Measurements from ENCODE around the gene FXYD7.
A peak's percentile ranks its signal among the peaks of the same experiment; 100 is the strongest.
"Not testable (repeated sequence)": the region's sequence is repeated elsewhere in the genome, so short reads cannot be mapped to it uniquely, and the experiment has no call there.

The FXYD7 gene

DNA sequence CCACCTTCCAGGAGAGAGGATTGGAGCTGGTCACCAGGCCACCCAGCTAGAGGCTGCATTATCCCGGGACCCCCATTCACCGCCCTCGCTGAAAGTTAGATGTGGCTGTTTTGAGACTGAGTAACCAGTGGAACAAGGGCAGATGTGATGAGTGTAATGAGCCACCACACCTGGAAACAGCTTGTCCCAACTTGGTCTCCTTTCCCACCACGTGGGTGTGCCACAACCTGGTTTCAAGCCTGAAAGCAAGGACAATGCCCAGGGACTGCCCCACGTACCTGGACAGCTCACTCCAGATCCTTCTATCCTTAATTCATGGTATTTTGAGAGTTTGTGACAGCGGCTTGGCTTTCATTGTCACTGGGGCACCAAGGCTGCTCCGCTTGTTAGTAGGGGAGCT is 15.2 kb upstream of the FXYD7 start:
- DNase-seq (ENCODE audit: low spot score): no peak

DNA sequence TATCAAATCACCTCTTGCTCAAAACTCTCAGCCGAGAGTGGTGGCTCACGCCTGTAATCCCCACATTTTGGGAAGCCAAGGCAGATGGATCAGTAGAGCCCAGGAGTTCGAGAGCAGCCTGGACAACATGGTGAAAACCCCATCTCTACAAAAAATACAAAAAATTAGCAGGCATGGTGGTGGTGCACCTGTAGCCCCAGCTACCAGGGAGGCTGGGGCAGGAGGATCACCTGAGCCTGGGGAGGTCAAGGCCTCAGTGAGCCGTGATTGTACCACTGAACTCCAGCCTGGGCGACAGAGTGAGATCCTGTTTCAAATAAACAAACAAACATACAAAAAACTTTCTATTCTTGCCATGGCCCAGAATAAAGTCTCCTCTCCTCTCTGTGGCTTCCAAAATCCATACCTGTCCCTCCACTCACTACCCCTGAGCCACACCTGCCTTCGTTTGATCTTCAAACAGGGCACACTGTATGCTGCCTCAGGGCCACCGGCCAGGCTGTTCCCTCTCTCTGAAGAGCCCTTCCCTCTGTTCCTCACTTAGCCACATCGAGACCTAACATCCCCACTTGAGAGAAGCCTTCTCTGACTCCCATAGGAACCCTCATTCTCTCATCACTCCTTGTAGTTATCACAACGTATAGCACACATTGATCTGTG is 14.5 kb upstream of the FXYD7 start:
- DNase-seq (ENCODE audit: low spot score): no peak

- DNase-seq (ENCODE audit: low spot score): not testable (repeated sequence)
Measured at GRCh38 chr19:35129724-35130274, 13.3 kb upstream of the FXYD7 start.

DNA sequence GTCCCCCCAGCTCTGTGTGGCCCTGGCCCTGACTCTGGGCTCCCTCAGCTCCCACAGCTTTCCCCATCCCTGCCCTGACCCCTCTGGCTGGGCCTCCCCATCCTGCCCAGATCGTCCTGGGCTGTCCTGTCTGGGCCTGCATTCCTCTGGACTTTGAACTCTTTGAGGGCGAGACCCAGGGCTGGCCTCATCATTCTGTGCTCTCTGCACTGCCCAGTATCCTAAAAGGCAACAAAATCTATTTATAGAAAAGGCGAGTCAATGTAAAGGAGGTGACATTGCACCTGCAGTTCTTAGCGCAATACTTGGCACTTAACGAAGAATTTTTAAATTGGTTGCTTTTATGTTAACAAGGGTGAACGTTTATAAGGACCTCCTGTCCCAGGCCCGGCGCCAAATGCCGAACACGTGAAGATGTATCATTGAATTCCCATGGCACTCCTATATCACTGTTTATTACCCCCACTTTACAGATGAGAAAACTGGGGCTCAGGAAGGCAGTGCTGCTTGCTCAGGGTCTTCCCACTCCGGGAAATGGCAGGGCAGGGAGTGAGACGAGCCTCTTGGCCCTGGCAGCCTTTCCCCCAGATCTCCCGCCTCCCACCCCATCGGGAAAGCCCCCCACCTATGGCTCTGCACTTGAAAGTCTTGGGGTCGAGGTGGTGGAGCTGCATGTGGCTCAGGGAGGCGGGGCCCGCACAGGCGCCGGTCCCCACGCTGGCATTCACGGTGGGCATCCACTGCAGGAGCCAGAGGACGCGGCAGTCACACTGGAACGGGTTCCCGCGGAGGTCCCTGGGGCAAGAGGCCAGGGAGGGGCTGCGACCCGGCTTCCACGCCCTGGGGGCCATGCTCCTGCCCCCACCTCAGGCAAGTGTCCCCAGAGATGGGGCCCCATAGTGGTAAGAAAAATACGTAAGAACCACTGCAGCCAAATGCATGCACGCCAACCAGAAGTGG is 12.0 kb upstream of the FXYD7 start:
- no peak for DNase-seq (ENCODE audit: low spot score)

GRCh38 chr19:35132254-35132653 is 10.8 kb upstream of the FXYD7 start:
- DNase-seq (ENCODE audit: low spot score): no peak

GRCh38 chr19:35133826-35134225 is 9.2 kb upstream of the FXYD7 start:
- DNase-seq (ENCODE audit: low spot score): no peak

- DNase-seq (ENCODE audit: low spot score): no peak
Measured at GRCh38 chr19:35134601-35135242, 8.3 kb upstream of the FXYD7 start, which contains the start of gene LGI4. Gene LGI4 (minus strand): TSS chr19:35135059. CDS start chr19:35134680, 379 bp downstream.

GRCh38 chr19:35135389-35135909 is 7.6 kb upstream of the FXYD7 start:
- DNase-seq (ENCODE audit: low spot score): peak; percentile 91

- no peak for DNase-seq (ENCODE audit: low spot score)
Measured at GRCh38 chr19:35136231-35136630, 6.8 kb upstream of the FXYD7 start.

DNA sequence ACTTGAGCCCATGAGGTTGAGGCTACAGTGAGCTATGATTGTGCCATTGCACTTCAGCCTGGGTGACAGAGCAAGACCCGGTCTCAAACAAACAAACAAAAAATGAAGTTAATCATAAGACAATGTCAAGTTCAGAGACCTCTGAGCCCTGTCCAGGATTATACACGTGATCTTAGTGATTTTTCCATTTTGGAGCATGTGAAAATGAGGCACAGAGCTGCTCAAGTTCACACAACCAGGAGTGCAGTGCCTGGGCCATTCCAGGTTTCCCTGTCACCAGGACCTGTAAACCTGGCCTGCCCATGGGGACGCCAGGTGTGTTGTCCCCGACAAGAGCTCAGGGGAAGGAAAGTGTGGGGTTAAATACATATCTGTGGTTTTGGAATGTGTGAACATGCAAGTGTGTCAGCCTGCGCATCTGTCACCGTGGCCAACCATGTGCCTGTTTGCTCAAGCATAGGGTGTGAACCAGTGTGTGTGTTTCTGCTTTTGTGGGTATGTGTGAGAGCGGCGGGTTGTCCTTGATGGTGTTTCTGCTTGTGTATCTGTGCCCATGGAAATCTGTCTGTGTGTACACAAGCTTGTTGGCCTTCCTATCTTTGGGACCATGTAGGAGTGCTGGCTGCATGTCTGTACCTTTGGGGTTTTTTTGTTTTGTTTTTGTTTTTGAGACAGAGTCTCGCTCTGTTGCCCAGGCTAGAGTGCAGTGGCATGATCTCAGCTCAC is 5.9 kb upstream of the FXYD7 start:
- no peak for DNase-seq (ENCODE audit: low spot score)

- DNase-seq (ENCODE audit: low spot score): no peak
Measured at GRCh38 chr19:35138305-35138892, 4.7 kb upstream of the FXYD7 start, which contains the start of gene FXYD1. Gene FXYD1 (plus strand): TSS chr19:35138824. CDS start chr19:35140080, 1,256 bp downstream.

DNA sequence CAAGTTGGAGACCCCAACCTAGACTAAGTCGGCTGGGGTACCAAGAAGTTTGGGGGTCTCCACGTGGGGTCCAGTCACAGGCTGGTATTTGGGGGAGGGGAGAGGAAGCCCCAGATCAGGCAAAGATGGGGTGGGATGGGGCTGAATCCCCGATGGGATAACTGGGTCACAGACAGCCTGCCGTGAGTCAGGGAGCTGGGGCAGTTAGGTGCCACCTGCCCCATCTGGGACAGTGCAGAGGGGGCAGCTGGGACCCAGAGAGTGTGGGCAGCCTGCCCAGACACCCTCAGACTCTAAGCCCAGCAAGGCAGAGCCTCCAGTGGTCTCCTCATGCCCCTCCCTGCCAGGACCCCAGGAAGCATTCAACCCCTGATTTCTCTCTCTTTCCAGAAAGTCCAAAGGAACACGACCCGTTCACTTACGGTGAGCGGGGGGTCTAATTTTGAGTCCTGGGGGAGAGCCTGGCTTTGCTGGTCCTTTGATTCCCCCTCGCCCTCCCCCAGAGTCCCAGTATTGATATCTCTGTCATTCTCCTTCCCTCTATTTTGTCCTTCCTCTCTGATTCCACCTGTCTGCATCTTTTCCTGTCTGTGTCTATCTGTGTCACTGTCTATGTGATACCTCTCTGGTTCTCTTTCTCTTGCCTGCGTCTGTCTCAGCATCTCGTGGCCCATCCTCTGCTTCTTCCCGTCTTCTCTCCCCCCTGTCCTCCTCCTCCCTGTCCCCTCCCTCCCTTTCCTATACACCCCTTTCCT is 2.7 kb upstream of the FXYD7 start:
- DNase-seq (ENCODE audit: low spot score): no peak

DNA sequence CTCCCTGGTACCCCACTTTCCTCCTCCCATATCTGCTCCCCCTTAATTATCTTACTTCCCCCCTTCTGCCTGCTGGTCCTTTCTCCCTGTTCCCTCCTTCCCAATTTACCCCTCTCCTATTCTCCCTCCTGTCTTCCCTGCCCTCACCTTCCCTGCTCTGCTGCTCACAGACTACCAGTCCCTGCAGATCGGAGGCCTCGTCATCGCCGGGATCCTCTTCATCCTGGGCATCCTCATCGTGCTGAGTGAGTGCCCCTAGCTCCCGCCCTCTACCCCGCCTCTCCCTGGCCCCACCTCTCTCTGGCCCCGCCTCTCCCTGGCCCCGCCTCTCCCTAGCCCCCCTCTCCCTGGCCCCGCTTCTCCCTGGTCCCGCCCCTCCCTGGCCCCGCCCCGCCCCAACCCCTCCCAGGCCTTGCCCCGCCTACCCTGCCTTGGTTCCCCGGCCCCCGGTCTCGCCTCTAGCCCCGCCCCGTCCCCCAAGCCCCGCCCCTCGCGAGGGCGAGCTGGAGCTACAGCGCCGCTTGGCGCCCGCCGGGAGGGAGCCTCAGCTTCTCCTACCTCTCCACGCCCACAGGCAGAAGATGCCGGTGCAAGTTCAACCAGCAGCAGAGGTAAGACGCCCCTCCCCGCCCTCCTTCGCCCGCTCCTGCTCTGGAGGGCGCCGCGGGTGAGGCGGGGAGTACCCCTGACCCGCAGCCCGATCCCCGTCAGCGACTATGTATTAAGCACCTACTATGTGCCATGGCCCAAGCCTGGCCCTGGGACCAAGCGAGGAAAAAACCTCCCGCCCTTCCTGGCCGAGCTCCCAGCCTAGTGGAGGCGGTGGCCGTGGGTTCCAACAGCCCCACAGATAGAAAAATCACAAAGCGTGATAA is 1.9 kb upstream of the FXYD7 start:
- peak; percentile 100 for DNase-seq (ENCODE audit: low spot score)

- no peak for DNase-seq (ENCODE audit: low spot score)
Measured at GRCh38 chr19:35141837-35142605, 1.0 kb upstream of the FXYD7 start.

DNA sequence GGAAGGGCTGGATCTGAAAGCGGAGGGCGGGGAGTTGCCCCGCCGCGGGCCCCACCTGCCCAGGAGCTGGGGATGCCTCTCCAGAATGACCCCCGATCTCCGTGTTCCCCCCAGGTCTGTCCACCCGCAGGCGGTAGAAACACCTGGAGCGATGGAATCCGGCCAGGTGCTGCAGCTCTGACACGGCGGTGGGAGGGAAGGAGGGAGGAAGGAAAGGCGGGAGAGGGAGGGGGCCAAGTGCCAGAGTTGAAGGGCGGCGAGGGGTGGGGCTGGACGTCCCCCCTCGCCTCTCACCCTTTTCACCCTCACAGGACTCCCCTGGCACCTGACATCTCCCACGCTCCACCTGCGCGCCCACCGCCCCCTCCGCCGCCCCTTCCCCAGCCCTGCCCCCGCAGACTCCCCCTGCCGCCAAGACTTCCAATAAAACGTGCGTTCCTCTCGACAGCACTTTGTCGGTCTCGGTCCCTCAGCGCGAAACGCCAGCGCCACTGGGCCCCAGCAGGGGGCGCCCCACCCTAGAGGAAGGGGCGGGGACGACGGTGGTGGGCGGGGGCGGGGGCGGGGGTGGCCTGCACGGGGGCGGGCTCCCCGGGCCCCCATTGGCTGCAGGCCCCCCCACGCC is 337 bp upstream of the FXYD7 start:
- DNase-seq (ENCODE audit: low spot score): peak; percentile 70

DNA sequence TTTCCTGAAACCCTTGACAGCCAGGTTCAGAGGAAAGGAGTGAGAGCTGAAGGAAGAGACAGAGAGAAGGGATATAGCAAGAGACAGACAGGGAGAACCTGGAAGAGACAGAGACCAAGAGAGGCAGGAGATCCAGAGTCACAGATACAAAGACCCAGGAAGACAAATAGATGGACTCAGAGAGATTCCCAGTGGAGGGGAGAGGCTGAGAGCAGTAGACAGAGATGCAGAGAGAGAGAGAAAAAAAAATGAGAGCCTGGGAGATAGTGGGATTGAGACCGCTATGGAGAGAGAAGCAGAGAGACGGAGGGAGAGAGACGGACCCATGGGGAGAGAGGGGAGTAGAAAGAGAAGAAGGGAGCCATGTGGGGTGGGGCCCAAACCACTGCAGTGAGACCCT is 763 bp downstream of the FXYD7 start:
- no peak for DNase-seq (ENCODE audit: low spot score)

DNA sequence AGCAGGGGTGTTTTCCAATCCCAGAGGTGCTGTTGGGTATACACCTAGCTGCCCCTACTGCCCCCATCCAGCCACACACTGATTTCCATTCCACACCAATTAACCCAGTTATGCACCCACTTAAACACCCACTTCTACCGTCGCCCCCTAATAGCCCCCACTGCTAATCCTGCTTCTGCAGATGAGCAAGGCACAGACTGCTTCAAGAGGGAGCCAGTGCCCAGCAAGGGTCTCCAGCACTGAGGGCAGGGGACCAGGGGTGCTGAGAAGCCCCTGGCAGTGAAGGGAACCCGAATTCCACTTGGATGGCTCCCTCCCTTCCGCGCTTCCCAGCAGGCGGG is 1.2 kb downstream of the FXYD7 start:
- DNase-seq (ENCODE audit: low spot score): no peak
